Calu3 (cell line): ENCODE measurements around the gene SLC22A1. TPM values are rescaled to one million over a fixed set of nuclear protein-coding genes. Genes with fewer than 3 reads are reported as not detected.
"Not testable (repeated sequence)": the region's sequence is repeated elsewhere in the genome, so short reads cannot be mapped to it uniquely, and the experiment has no call there.

Experiments used
- BruUV-seq: library from RNA; stranded (reverse); fragments of 400-500 nt; replicated peaks from 2 replicates; lab custom pipeline; 2021; lab: Mats Ljungman, UMichigan
- CTCF ChIA-PET: fragments of 300-600 bp; sonication (Branson Sonifier 250); formaldehyde crosslinking; loops from one replicate; lab custom pipeline; 2022; ENCODE audit warnings: antibody characterized with exemption; lab: Charles Lee
- DNase-seq: peaks from one replicate; pipeline ENCODE4 v3.0.0; 2022
- H3K27ac Mint-ChIP-seq: one replicate; pipeline ENCODE4 v1.8.0; 2022; ENCODE audit warnings: mixed read lengths; ENCODE audit not compliant: unreplicated experiment
- H3K27me3 Mint-ChIP-seq: one replicate; pipeline ENCODE4 v1.8.0; 2022; ENCODE audit warnings: mixed read lengths; ENCODE audit not compliant: unreplicated experiment
- H3K36me3 Mint-ChIP-seq: one replicate; pipeline ENCODE4 v1.8.0; 2022; ENCODE audit warnings: mild to moderate bottlenecking, moderate library complexity, mixed read lengths; ENCODE audit not compliant: insufficient read depth, unreplicated experiment
- H3K4me1 Mint-ChIP-seq: one replicate; pipeline ENCODE4 v1.8.0; 2022; ENCODE audit warnings: mild to moderate bottlenecking, low read depth, mixed read lengths; ENCODE audit not compliant: unreplicated experiment
- H3K4me3 Mint-ChIP-seq: one replicate; pipeline ENCODE4 v1.8.0; 2022; ENCODE audit warnings: mild to moderate bottlenecking, low read depth, moderate library complexity, mixed read lengths; ENCODE audit not compliant: unreplicated experiment
- H3K9me3 Mint-ChIP-seq: one replicate; pipeline ENCODE4 v1.8.0; 2022; ENCODE audit warnings: low read depth, mixed read lengths; ENCODE audit not compliant: unreplicated experiment
- CTCF ChIP-seq: fragments of 200-600 bp; IDR thresholded peaks from one replicate; pipeline ENCODE4 v1.8.0; 2022; ENCODE audit warnings: antibody characterized with exemption; ENCODE audit not compliant: unreplicated experiment
- intact Hi-C: fragments of 100-400 bp; cut with micrococcal nuclease; formaldehyde crosslinking; loops from one replicate; pipeline ENCODE4 v1.10.0; 2022; ENCODE audit not compliant: unreplicated experiment
- total RNA-seq: library from RNA; stranded (reverse); gene quantifications from 2 replicates; pipeline ENCODE4 v1.2.3, GENCODE V29; 2022

The SLC22A1 gene
- total RNA-seq, 1 experiment from 2014 or later = 5.0 TPM

GRCh38 chr6:160132297-160132637 is 10.7 kb downstream of the SLC22A1 start:
- no peaks in the 10 kb centered on the region for H3K4me1 Mint-ChIP-seq
- BruUV-seq = no TSS peak
- H3K36me3 Mint-ChIP-seq = peaks cover 6% of the 10 kb centered on the region
- no peaks in the 10 kb centered on the region for H3K9me3 Mint-ChIP-seq
- intact Hi-C loops = no loop called here
- CTCF ChIA-PET = no interaction called here
- no peak for TF ChIP-seq CTCF
- H3K4me3 Mint-ChIP-seq = no peak overlapping the region
- no peak overlapping the region for H3K27ac Mint-ChIP-seq
- H3K27me3 Mint-ChIP-seq = no peaks in the 10 kb centered on the region
- DNase-seq = no peak

- CTCF ChIA-PET = no interaction called here
Measured at GRCh38 chr6:160132776-160133338, 11.2 kb downstream of the SLC22A1 start.

GRCh38 chr6:160133441-160134336 is 12.1 kb downstream of the SLC22A1 start:
- TF ChIP-seq CTCF = no peak
- Mint-ChIP-seq H3K9me3 (no peaks in the 10 kb centered on the region), H3K27ac (no peak overlapping the region), H3K4me3 (no peak overlapping the region), H3K27me3 (no peaks in the 10 kb centered on the region), H3K4me1 (peaks cover 12% of the 10 kb centered on the region), H3K36me3 (peaks cover 6% of the 10 kb centered on the region)
- BruUV-seq = no TSS peak
- intact Hi-C loops = no loop called here
- CTCF ChIA-PET = no interaction called here
- no peak for DNase-seq

More at GRCh38 chr6:160132776-160133338, 11.2 kb downstream of the SLC22A1 start:
- no peak overlapping the region for H3K4me3 Mint-ChIP-seq
- intact Hi-C loops = no loop called here
- no peaks in the 10 kb centered on the region for H3K27me3 Mint-ChIP-seq
- H3K36me3 Mint-ChIP-seq = peaks cover 6% of the 10 kb centered on the region
- no peak for TF ChIP-seq CTCF
- peaks cover 3% of the 10 kb centered on the region for H3K4me1 Mint-ChIP-seq
- H3K27ac Mint-ChIP-seq = no peak overlapping the region
- H3K9me3 Mint-ChIP-seq = no peaks in the 10 kb centered on the region
- no TSS peak for BruUV-seq
- DNase-seq = no peak

- H3K4me3 Mint-ChIP-seq, intact Hi-C loops, BruUV-seq, H3K27ac Mint-ChIP-seq, H3K9me3 Mint-ChIP-seq, CTCF ChIA-PET, DNase-seq, H3K27me3 Mint-ChIP-seq, H3K36me3 Mint-ChIP-seq: not testable (repeated sequence)
- peaks cover 18% of the 10 kb centered on the region for H3K4me1 Mint-ChIP-seq
Measured at GRCh38 chr6:160134337-160134751, 12.7 kb downstream of the SLC22A1 start.
